ENCODE results near the gene ARID1B. TPM values are rescaled to one million over a fixed set of nuclear protein-coding genes. Genes with fewer than 3 reads are reported as not detected.

The ARID1B gene
- total and polyA plus RNA-seq, 12 donors = 13.3 to 85.6 (median 50.9) TPM

- no peaks in the 10 kb centered on the region for H3K9me3 ChIP-seq (replicated peaks in 1 of 3)
- DNase-seq = no peak
- peaks cover 0 to 5% of the 10 kb centered on the region in 2 donors for H3K4me1 ChIP-seq (replicated peaks in 1 of 2)
- H3K27ac ChIP-seq = no peak overlapping the region
- intact Hi-C loops (cut with DNase I) = no loop called here
- WGBS, 4 donors = 85 to 91% (median 91%) methylated on average over 9 of the region's 9 CpGs
- TF ChIP-seq CTCF (IDR thresholded peaks at IDR 0.05) = no peak
- no peak for TF ChIP-seq POLR2A (IDR thresholded peaks at IDR 0.05)
- no peaks in the 10 kb centered on the region for H3K27me3 ChIP-seq
- H3K4me3 ChIP-seq = no peak overlapping the region
- no peaks in the 10 kb centered on the region for H3K36me3 ChIP-seq (replicated peaks in 1 of 2)
Observed at GRCh38 chr6:156767603-156768467, 9.3 kb upstream of the ARID1B start.

- 32 to 39% (median 35%) methylated on average over 3 of the region's 3 CpGs for WGBS, 4 donors
- no peaks in the 10 kb centered on the region for H3K9me3 ChIP-seq (replicated peaks in 1 of 3)
- peaks cover 5 to 12% of the 10 kb centered on the region in 2 donors for H3K4me1 ChIP-seq (replicated peaks in 1 of 2)
- no peak overlapping the region for H3K4me3 ChIP-seq
- DNase-seq = peak in 1 of 7 donors; percentile 15
- intact Hi-C loops (cut with DNase I) = loop anchor here in 1 of 2 donors (5.0 to 10.0 kb wide), 2 partner anchors 79 to 414 kb away; no protein-coding TSS in a partner anchor
- H3K36me3 ChIP-seq (replicated peaks in 1 of 2) = no peaks in the 10 kb centered on the region
- no peak overlapping the region for H3K27ac ChIP-seq
- TF ChIP-seq POLR2A (IDR thresholded peaks at IDR 0.05) (no peak), CTCF (IDR thresholded peaks at IDR 0.05) (no peak)
- H3K27me3 ChIP-seq = no peaks in the 10 kb centered on the region
Observed at GRCh38 chr6:156771047-156771446, 6.1 kb upstream of the ARID1B start.

GRCh38 chr6:156771761-156772160 lies 5.4 kb upstream of the ARID1B start:
- no peaks in the 10 kb centered on the region for H3K36me3 ChIP-seq (replicated peaks in 1 of 2)
- H3K4me1 ChIP-seq (replicated peaks in 1 of 2) = peaks cover 10 to 19% of the 10 kb centered on the region in 2 donors
- no peaks in the 10 kb centered on the region for H3K9me3 ChIP-seq (replicated peaks in 1 of 3)
- no peak for DNase-seq
- intact Hi-C loops (cut with DNase I) = loop anchor here in 1 of 2 donors (5.0 to 10.0 kb wide), 2 partner anchors 79 to 413 kb away; no protein-coding TSS in a partner anchor
- H3K27me3 ChIP-seq = no peaks in the 10 kb centered on the region
- WGBS, 4 donors = 94 to 99% (median 97%) methylated on average over 7 of the region's 7 CpGs
- no peak overlapping the region for H3K4me3 ChIP-seq
- TF ChIP-seq POLR2A (IDR thresholded peaks at IDR 0.05) (no peak), CTCF (IDR thresholded peaks at IDR 0.05) (no peak)
- no peak overlapping the region for H3K27ac ChIP-seq

GRCh38 chr6:156773476-156773875 lies 3.7 kb upstream of the ARID1B start:
- H3K4me1 ChIP-seq (replicated peaks in 1 of 2) = peaks cover 10 to 19% of the 10 kb centered on the region in 2 donors
- DNase-seq = no peak
- WGBS, 4 donors = 60 to 85% (median 81%) methylated on average over 5 of the region's 5 CpGs
- H3K9me3 ChIP-seq (replicated peaks in 1 of 3) = no peaks in the 10 kb centered on the region
- TF ChIP-seq CTCF (IDR thresholded peaks at IDR 0.05) (no peak), POLR2A (IDR thresholded peaks at IDR 0.05) (no peak)
- H3K4me3 ChIP-seq = no peak overlapping the region
- H3K27me3 ChIP-seq = no peaks in the 10 kb centered on the region
- intact Hi-C loops (cut with DNase I) = loop anchor here in 1 of 2 donors (5.0 to 10.0 kb wide), 2 partner anchors 81 to 411 kb away; no protein-coding TSS in a partner anchor
- H3K27ac ChIP-seq = no peak overlapping the region
- no peaks in the 10 kb centered on the region for H3K36me3 ChIP-seq (replicated peaks in 1 of 2)

All from adrenal gland (tissue), 12 donors.